Glutamatergic neuron (in vitro differentiated cells): ENCODE results near the gene CCDC18. TPM values are rescaled to one million over a fixed set of nuclear protein-coding genes. Genes with fewer than 3 reads are reported as not detected.
"Not testable (repeated sequence)": the region's sequence is repeated elsewhere in the genome, so short reads cannot be mapped to it uniquely, and the experiment has no call there.

Experiments
- DNase-seq: peaks from one replicate; pipeline ENCODE4 v3.0.0; 2022
- H3K27ac Mint-ChIP-seq: one replicate; pipeline ENCODE4 v1.8.0; 2020; ENCODE audit warnings: mild to moderate bottlenecking, mixed read lengths, inconsistent platforms; ENCODE audit not compliant: unreplicated experiment
- H3K27me3 Mint-ChIP-seq: one replicate; pipeline ENCODE4 v1.8.0; 2020; ENCODE audit warnings: mild to moderate bottlenecking, moderate library complexity, mixed read lengths, inconsistent platforms; ENCODE audit not compliant: unreplicated experiment
- H3K36me3 Mint-ChIP-seq: one replicate; pipeline ENCODE4 v1.8.0; 2020; ENCODE audit warnings: mild to moderate bottlenecking, mixed read lengths, inconsistent platforms; ENCODE audit not compliant: unreplicated experiment
- H3K4me1 Mint-ChIP-seq: one replicate; pipeline ENCODE4 v1.8.0; 2020; ENCODE audit warnings: mild to moderate bottlenecking, low read depth, mixed read lengths, inconsistent platforms; ENCODE audit not compliant: unreplicated experiment
- H3K4me3 Mint-ChIP-seq: one replicate; pipeline ENCODE4 v1.8.0; 2020; ENCODE audit warnings: mild to moderate bottlenecking, mixed read lengths, inconsistent platforms; ENCODE audit not compliant: unreplicated experiment
- H3K9me3 Mint-ChIP-seq: one replicate; pipeline ENCODE4 v1.8.0; 2020; ENCODE audit warnings: mild to moderate bottlenecking, moderate library complexity, mixed read lengths, inconsistent platforms; ENCODE audit not compliant: unreplicated experiment
- CTCF ChIP-seq: fragments of 200-600 bp; sonication (generic); IDR thresholded peaks from one replicate; pipeline ENCODE4 v1.5.0; 2021; ENCODE audit not compliant: partially characterized antibody, unreplicated experiment
- total RNA-seq: library from RNA; stranded (reverse); fragmentation: NEBNext Ultra II Directional; extraction: Animal tissue kit (Norgen Biotek cat#: 25700); gene quantifications from one replicate; pipeline ENCODE4 v1.2.1, GENCODE V29; 2021; ENCODE audit not compliant: unreplicated experiment

The CCDC18 gene
- total RNA-seq, 1 donor from 2014 or later, result 9.9 TPM

GRCh38 chr1:93223023-93223675, 42.6 kb downstream of the CCDC18 start:
- peaks cover 1% of the 10 kb centered on the region for H3K27me3 Mint-ChIP-seq
- no peaks in the 10 kb centered on the region for H3K4me1 Mint-ChIP-seq
- no peak for TF ChIP-seq CTCF
- no peak overlapping the region for H3K4me3 Mint-ChIP-seq
- H3K27ac Mint-ChIP-seq, result no peak overlapping the region
- no peaks in the 10 kb centered on the region for H3K36me3 Mint-ChIP-seq
- DNase-seq, result no peak
- peaks cover 2% of the 10 kb centered on the region for H3K9me3 Mint-ChIP-seq

- Mint-ChIP-seq H3K4me1 (no peaks in the 10 kb centered on the region), H3K27me3 (no peaks in the 10 kb centered on the region), H3K9me3 (no peaks in the 10 kb centered on the region), H3K36me3 (peaks cover 10% of the 10 kb centered on the region), H3K27ac (no peak overlapping the region), H3K4me3 (no peak overlapping the region)
- TF ChIP-seq CTCF, result no peak
- no peak for DNase-seq
Observed at GRCh38 chr1:93235261-93235660, 54.7 kb downstream of the CCDC18 start.

GRCh38 chr1:93237021-93237420, 56.5 kb downstream of the CCDC18 start:
- Mint-ChIP-seq H3K36me3 (peaks cover 15% of the 10 kb centered on the region), H3K27ac (no peak overlapping the region), H3K4me1 (no peaks in the 10 kb centered on the region), H3K27me3 (no peaks in the 10 kb centered on the region), H3K4me3 (no peak overlapping the region), H3K9me3 (peaks cover under 1% of the 10 kb centered on the region)
- DNase-seq, result no peak
- TF ChIP-seq CTCF, result no peak

- Mint-ChIP-seq H3K27me3 (peaks cover 3% of the 10 kb centered on the region), H3K4me3 (no peak overlapping the region), H3K36me3 (peaks cover 27% of the 10 kb centered on the region), H3K4me1 (no peaks in the 10 kb centered on the region), H3K9me3 (peaks cover 2% of the 10 kb centered on the region), H3K27ac (no peak overlapping the region)
- no peak for DNase-seq
- no peak for TF ChIP-seq CTCF
Observed at GRCh38 chr1:93238425-93238824, 57.9 kb downstream of the CCDC18 start.

- no peak overlapping the region for H3K4me3 Mint-ChIP-seq
- peaks cover 3% of the 10 kb centered on the region for H3K27me3 Mint-ChIP-seq
Observed at GRCh38 chr1:93239863-93240262, 59.3 kb downstream of the CCDC18 start.

GRCh38 chr1:93243233-93243632, 62.7 kb downstream of the CCDC18 start:
- H3K9me3 Mint-ChIP-seq, H3K27ac Mint-ChIP-seq, H3K4me1 Mint-ChIP-seq, H3K27me3 Mint-ChIP-seq, H3K4me3 Mint-ChIP-seq, DNase-seq: not testable (repeated sequence)
- H3K36me3 Mint-ChIP-seq, result peaks cover 26% of the 10 kb centered on the region

More at GRCh38 chr1:93239863-93240262, 59.3 kb downstream of the CCDC18 start:
- Mint-ChIP-seq H3K9me3 (peaks cover 6% of the 10 kb centered on the region), H3K27ac (no peak overlapping the region), H3K36me3 (peaks cover 32% of the 10 kb centered on the region), H3K4me1 (no peaks in the 10 kb centered on the region)
- TF ChIP-seq CTCF, result no peak
- DNase-seq, result no peak
